ENCODE measurements around the gene P4HA2.

P4HA2 gene

DNA sequence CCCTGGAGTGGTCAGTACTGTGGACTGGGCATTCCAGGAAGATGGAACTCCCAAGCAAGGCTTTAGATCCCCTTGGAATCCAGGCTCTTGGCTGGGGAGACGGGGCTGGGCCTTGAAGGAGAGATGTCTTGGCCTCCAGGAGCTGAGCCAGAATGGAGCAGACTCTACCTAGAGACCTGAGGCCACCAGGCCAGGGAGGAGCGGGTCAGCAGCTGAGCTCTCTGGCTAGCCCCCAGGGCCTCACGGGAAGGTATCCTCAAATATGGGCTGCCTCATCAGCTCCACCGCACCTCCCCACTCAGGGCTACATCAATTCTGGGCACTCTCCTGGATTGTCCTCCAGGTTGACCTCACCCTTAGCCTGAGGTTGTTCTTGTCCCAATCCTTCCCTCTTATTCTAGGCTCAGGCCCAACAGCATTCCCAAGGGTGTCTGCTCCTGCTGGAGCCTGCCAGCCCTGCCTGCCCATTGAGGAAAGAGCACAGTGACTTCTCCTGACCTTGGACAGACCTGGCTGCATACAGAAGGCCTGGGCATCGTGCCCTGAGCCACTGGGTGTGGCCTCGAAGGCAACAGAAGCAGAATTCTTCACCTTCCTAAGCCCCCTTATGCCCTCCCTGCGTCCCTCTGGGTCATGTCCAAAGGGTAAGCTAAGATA, 26.8 kb upstream of the P4HA2 start:
- H3K9me3 ChIP-seq: no peaks in the 10 kb centered on the region
- H3K36me3 ChIP-seq: no peaks in the 10 kb centered on the region
- H3K27ac ChIP-seq: no peak overlapping the region
- no peak overlapping the region for H3K4me3 ChIP-seq (ENCODE audit: low read depth in 1 of 2, low read length in 1 of 2)
- TF ChIP-seq, protein P1, sequence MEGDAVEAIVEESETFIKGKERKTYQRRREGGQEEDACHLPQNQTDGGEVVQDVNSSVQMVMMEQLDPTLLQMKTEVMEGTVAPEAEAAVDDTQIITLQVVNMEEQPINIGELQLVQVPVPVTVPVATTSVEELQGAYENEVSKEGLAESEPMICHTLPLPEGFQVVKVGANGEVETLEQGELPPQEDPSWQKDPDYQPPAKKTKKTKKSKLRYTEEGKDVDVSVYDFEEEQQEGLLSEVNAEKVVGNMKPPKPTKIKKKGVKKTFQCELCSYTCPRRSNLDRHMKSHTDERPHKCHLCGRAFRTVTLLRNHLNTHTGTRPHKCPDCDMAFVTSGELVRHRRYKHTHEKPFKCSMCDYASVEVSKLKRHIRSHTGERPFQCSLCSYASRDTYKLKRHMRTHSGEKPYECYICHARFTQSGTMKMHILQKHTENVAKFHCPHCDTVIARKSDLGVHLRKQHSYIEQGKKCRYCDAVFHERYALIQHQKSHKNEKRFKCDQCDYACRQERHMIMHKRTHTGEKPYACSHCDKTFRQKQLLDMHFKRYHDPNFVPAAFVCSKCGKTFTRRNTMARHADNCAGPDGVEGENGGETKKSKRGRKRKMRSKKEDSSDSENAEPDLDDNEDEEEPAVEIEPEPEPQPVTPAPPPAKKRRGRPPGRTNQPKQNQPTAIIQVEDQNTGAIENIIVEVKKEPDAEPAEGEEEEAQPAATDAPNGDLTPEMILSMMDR (IDR thresholded peaks at IDR 0.05): no peak
- peaks cover 45% of the 10 kb centered on the region for H3K27me3 ChIP-seq
- peaks cover 14 to 19% of the 10 kb centered on the region in 2 experiments for H3K4me1 ChIP-seq (ENCODE audit: control insufficient read depth in 1 of 2, insufficient read depth in 1 of 2, low read depth in 1 of 2, low read length in 1 of 2)

DNA sequence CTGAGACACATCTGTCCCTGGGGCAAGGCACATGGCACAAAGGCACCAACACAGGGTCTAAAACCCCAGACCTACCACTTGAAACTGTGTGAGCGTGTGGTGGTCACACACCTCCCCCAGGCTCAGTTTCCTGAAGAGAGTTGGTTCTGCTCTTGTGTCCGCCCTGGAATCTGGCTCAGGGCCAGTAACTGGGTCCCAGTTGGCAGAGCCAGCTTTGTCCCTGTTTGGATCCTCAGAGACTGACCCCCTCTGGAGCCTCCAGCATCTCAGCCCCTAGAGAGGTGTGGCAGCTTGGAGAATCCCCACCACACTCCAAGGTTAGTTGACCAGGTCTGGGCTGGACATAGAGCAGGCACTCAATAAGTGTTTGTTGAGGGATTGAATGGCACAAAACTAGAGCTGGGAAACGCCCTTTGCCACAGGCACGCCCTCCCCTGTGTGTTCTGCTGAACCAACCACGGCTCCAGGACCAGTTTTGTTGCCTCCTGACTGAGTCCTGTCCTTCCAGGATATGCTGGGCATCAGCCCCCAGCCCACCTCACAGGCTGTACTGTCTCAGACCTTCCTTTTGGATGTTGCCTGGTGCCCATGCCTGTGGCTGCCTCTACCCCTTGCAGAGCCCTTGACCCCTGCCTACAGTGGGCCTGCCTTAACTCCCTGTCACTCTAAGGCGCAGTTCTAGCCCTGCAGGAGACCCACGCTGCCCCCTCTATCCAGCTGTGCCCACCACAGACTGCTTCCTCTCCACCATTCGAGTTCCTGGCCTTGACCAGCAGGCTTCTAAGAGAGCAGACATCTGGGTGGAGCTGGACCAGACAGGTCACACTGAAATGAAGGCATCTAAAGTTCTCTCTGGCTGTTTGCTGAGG, 26.0 kb upstream of the P4HA2 start:
- TF ChIP-seq, protein P1 (IDR thresholded peaks at IDR 0.05): no peak
- no peaks in the 10 kb centered on the region for H3K9me3 ChIP-seq
- H3K36me3 ChIP-seq: no peaks in the 10 kb centered on the region
- H3K4me3 ChIP-seq (ENCODE audit: low read depth in 1 of 2, low read length in 1 of 2): no peak overlapping the region
- peaks cover 38% of the 10 kb centered on the region for H3K27me3 ChIP-seq
- H3K27ac ChIP-seq: no peak overlapping the region
- peaks cover 14 to 22% of the 10 kb centered on the region in 2 experiments for H3K4me1 ChIP-seq (ENCODE audit: control insufficient read depth in 1 of 2, insufficient read depth in 1 of 2, low read depth in 1 of 2, low read length in 1 of 2)

DNA sequence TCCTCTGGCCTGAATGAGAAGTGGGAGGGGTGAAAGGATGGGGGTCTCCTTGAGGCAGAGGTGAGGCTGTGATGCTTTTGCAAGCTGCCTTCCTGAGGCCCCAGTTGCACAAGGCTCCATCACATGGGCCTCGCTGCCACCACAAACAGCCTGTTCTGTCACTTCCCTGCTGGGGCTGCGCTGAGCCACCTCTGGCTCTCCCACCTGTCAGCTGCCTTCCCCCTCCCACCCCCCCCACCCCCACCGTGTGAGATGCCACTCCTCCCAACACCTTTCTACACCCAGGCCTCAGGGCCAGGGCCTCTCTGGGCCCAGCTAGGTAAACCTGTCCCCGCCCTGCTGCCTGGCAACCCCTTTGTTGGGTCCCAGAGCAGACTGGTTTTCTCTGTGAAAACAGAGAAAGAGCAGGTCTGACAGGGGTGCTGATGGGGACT, 25.4 kb upstream of the P4HA2 start:
- Histone ChIP-seq H3K27me3 (peaks cover 31% of the 10 kb centered on the region), H3K9me3 (no peaks in the 10 kb centered on the region), H3K36me3 (no peaks in the 10 kb centered on the region), H3K27ac (no peak overlapping the region), H3K4me3 (ENCODE audit: low read depth in 1 of 2, low read length in 1 of 2) (no peak overlapping the region), H3K4me1 (ENCODE audit: control insufficient read depth in 1 of 2, insufficient read depth in 1 of 2, low read depth in 1 of 2, low read length in 1 of 2) (peaks cover 14 to 25% of the 10 kb centered on the region in 2 experiments)
- TF ChIP-seq, protein P1 (IDR thresholded peaks at IDR 0.05): no peak

DNA sequence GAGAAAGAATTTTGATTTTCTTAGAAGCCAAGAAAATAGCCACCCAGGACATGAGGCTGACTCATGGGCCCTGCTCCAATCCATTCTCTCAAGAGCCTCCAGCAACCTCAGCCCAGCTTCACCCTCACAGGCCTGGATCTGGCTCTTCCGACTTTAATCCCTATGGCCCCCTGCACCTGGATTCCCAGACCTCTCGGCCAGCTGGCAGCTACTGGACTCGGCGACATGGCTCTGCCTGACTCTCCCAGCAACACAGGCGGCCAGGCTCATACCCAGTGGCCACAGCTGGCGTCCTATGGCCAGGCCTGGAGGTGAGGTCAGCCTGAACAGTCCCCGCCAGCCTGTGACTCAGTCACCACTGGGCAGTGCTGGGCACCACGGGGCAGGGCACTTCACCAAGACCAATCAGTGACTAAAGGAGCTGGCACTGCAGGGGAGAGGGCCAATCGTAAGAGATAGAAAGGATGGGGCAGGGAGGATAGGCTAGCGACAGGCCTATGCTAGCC, 23.6 kb upstream of the P4HA2 start:
- TF ChIP-seq, protein P1 (IDR thresholded peaks at IDR 0.05): no peak
- Histone ChIP-seq H3K27me3 (peaks cover 14% of the 10 kb centered on the region), H3K36me3 (no peaks in the 10 kb centered on the region), H3K4me3 (ENCODE audit: low read depth in 1 of 2, low read length in 1 of 2) (no peak overlapping the region), H3K27ac (no peak overlapping the region), H3K9me3 (no peaks in the 10 kb centered on the region), H3K4me1 (ENCODE audit: control insufficient read depth in 1 of 2, insufficient read depth in 1 of 2, low read depth in 1 of 2, low read length in 1 of 2) (peaks cover 14 to 27% of the 10 kb centered on the region in 2 experiments)

DNA sequence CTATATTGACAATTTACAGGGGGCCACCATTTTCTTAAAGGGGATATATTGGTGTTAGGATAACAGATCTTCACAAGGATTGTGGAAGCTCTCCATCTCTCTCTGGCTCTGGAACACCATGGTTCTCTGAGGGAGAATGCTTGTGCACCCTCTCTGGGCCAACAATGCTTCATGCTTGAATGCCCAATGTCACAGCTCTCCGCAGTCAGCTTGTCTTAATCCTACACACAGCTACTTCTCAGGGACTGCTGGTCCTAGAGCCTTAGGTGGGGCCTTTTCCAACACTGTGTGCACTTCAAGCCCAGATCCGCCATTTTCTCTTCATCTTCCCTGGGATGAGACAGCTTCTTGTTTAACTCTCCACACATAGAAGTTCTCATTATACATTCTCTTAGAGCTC, 22.9 kb upstream of the P4HA2 start:
- TF ChIP-seq, protein P1 (IDR thresholded peaks at IDR 0.05): no peak
- Histone ChIP-seq H3K4me1 (ENCODE audit: control insufficient read depth in 1 of 2, insufficient read depth in 1 of 2, low read depth in 1 of 2, low read length in 1 of 2) (peaks cover 14 to 27% of the 10 kb centered on the region in 2 experiments), H3K9me3 (no peaks in the 10 kb centered on the region), H3K36me3 (no peaks in the 10 kb centered on the region), H3K27ac (no peak overlapping the region), H3K27me3 (peaks cover 6% of the 10 kb centered on the region), H3K4me3 (ENCODE audit: low read depth in 1 of 2, low read length in 1 of 2) (no peak overlapping the region)
